ENCODE data around the gene MCM6. TPM values are rescaled to one million over a fixed set of nuclear protein-coding genes. Genes with fewer than 3 reads are reported as not detected.

Gene MCM6
- total and polyA plus RNA-seq, 7 donors = 6.0 to 22.2 (median 9.2) TPM

- H3K27me3 ChIP-seq = no peaks in the 10 kb centered on the region
- intact Hi-C loops (cut with DNase I) = no loop called here
These were observed 25.2 kb downstream of the MCM6 start for GRCh38 chr2:135850892-135851668.

DNA sequence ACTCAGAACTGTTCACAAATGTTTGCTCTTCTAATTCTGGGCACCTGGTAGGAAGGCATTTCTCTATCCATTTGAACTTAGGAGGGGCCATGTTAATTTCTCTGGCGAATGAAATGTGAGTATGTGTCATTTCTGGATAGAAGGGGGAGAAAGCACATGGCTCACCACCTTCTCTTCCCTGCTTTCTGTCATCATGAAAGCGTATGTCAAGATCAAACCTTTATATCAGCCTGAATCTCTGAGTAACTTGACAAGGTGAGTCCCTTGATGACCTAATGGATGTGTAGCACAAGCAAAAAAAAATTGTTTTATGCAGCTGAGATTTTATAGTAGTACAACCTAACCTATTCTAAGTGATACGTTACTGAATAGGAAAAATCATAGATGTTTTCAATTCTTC is 27.2 kb downstream of the MCM6 start:
- Histone ChIP-seq H3K27me3 (no peaks in the 10 kb centered on the region), H3K4me3 (no peak overlapping the region), H3K27ac (no peak overlapping the region), H3K36me3 (peaks cover 0 to 57% (median 5%) of the 10 kb centered on the region in 4 donors), H3K4me1 (no peaks in the 10 kb centered on the region), H3K9me3 (no peaks in the 10 kb centered on the region)
- 96 to 98% methylated on average over 3 of the region's 3 CpGs for WGBS, 2 donors
- intact Hi-C loops (cut with DNase I) = no loop called here
- no peak for DNase-seq
- TF ChIP-seq POLR2AphosphoS5 (IDR thresholded peaks at IDR 0.05) (no peak), EP300 (IDR thresholded peaks at IDR 0.05) (no peak), POLR2A (IDR thresholded peaks at IDR 0.05) (no peak), CTCF (IDR thresholded peaks at IDR 0.05) (no peak)

More at GRCh38 chr2:135850892-135851668, 25.2 kb downstream of the MCM6 start:
- peaks cover 0 to 46% (median 2%) of the 10 kb centered on the region in 4 donors for H3K36me3 ChIP-seq
- H3K4me3 ChIP-seq = no peak overlapping the region
- no peak overlapping the region for H3K27ac ChIP-seq
- 88 to 89% methylated on average over 17 of the region's 17 CpGs for WGBS, 2 donors
- no peak for DNase-seq
- TF ChIP-seq EP300 (IDR thresholded peaks at IDR 0.05) (no peak), POLR2A (IDR thresholded peaks at IDR 0.05) (no peak), CTCF (IDR thresholded peaks at IDR 0.05) (no peak), POLR2AphosphoS5 (IDR thresholded peaks at IDR 0.05) (no peak)
- no peaks in the 10 kb centered on the region for H3K4me1 ChIP-seq
- H3K9me3 ChIP-seq = no peaks in the 10 kb centered on the region

- H3K36me3 ChIP-seq = peaks cover 4 to 58% (median 5%) of the 10 kb centered on the region in 4 donors
These were observed 30.2 kb downstream of the MCM6 start for GRCh38 chr2:135845997-135846396.

GRCh38 chr2:135845257-135845656 is 31.0 kb downstream of the MCM6 start:
- intact Hi-C loops (cut with DNase I) = no loop called here
- WGBS, 2 donors = 96 to 97% methylated on average over 3 of the region's 3 CpGs
- no peaks in the 10 kb centered on the region for H3K27me3 ChIP-seq
- H3K9me3 ChIP-seq = no peaks in the 10 kb centered on the region
- no peak overlapping the region for H3K27ac ChIP-seq
- no peak overlapping the region for H3K4me3 ChIP-seq
- peaks cover 4 to 53% (median 5%) of the 10 kb centered on the region in 4 donors for H3K36me3 ChIP-seq
- no peak for TF ChIP-seq CTCF (IDR thresholded peaks at IDR 0.05)
- TF ChIP-seq EP300 (IDR thresholded peaks at IDR 0.05) = no peak
- no peak for TF ChIP-seq POLR2A (IDR thresholded peaks at IDR 0.05)
- TF ChIP-seq POLR2AphosphoS5 (IDR thresholded peaks at IDR 0.05) = no peak
- no peak for DNase-seq
- no peaks in the 10 kb centered on the region for H3K4me1 ChIP-seq

More at GRCh38 chr2:135845997-135846396, 30.2 kb downstream of the MCM6 start:
- Histone ChIP-seq H3K9me3 (no peaks in the 10 kb centered on the region), H3K27me3 (no peaks in the 10 kb centered on the region), H3K4me3 (no peak overlapping the region), H3K4me1 (no peaks in the 10 kb centered on the region), H3K27ac (no peak overlapping the region)
- intact Hi-C loops (cut with DNase I) = no loop called here
- DNase-seq = no peak
- WGBS, 2 donors = 95 to 97% methylated on average over 5 of the region's 5 CpGs
- TF ChIP-seq CTCF (IDR thresholded peaks at IDR 0.05) = no peak
- no peak for TF ChIP-seq POLR2AphosphoS5 (IDR thresholded peaks at IDR 0.05)
- TF ChIP-seq EP300 (IDR thresholded peaks at IDR 0.05) = no peak
- TF ChIP-seq POLR2A (IDR thresholded peaks at IDR 0.05) = no peak

Data from sigmoid colon (tissue), 7 donors.